ENCODE data around the gene ZFYVE21. TPM values are rescaled to one million over a fixed set of nuclear protein-coding genes. Genes with fewer than 3 reads are reported as not detected.

ZFYVE21 gene
- total and polyA plus RNA-seq, 2 experiments from 2014 or later: 39.4 to 55.2 TPM

- H3K9me3 ChIP-seq (ENCODE audit: low read depth): no peaks in the 10 kb centered on the region
- H3K4me3 ChIP-seq: no peak overlapping the region
Observed at GRCh38 chr14:103782376-103782775, 66.8 kb downstream of the ZFYVE21 start.

More at GRCh38 chr14:103782376-103782775, 66.8 kb downstream of the ZFYVE21 start:
- H4K20me1 ChIP-seq (ENCODE audit: insufficient read depth, poor library complexity, severe bottlenecking): no peaks in the 10 kb centered on the region
- no peak overlapping the region for H3K4me2 ChIP-seq
- DNase-seq (ENCODE audit: low spot score): no peak
- H3K79me2 ChIP-seq: no peaks in the 10 kb centered on the region
- no peaks in the 10 kb centered on the region for H3K4me1 ChIP-seq (ENCODE audit: insufficient read depth)
- no peaks in the 10 kb centered on the region for H3K36me3 ChIP-seq (replicated peaks; ENCODE audit: insufficient read depth, low read depth)
- no peak overlapping the region for H2AFZ ChIP-seq
- no peak overlapping the region for H3K27ac ChIP-seq
- no peaks in the 10 kb centered on the region for H3K27me3 ChIP-seq
- whole genome bisulfite sequencing (ENCODE audit: low lambda C conversion rate, missing lambda C conversion rate): 87% methylated on average over 2 of the region's 2 CpGs
- H3K9me2 ChIP-seq (replicated peaks; ENCODE audit: insufficient read depth): no peaks in the 10 kb centered on the region
- TF ChIP-seq EZH2phosphoT487 (IDR thresholded peaks at IDR 0.05; ENCODE audit: low read depth, severe bottlenecking, unreplicated experiment) (no peak), EZH2 (IDR thresholded peaks at IDR 0.05; ENCODE audit: borderline replicate concordance) (no peak)
- TF ChIP-seq, protein P1, sequence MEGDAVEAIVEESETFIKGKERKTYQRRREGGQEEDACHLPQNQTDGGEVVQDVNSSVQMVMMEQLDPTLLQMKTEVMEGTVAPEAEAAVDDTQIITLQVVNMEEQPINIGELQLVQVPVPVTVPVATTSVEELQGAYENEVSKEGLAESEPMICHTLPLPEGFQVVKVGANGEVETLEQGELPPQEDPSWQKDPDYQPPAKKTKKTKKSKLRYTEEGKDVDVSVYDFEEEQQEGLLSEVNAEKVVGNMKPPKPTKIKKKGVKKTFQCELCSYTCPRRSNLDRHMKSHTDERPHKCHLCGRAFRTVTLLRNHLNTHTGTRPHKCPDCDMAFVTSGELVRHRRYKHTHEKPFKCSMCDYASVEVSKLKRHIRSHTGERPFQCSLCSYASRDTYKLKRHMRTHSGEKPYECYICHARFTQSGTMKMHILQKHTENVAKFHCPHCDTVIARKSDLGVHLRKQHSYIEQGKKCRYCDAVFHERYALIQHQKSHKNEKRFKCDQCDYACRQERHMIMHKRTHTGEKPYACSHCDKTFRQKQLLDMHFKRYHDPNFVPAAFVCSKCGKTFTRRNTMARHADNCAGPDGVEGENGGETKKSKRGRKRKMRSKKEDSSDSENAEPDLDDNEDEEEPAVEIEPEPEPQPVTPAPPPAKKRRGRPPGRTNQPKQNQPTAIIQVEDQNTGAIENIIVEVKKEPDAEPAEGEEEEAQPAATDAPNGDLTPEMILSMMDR (IDR thresholded peaks at IDR 0.05; ENCODE audit: poor library complexity): no peak

Small RNAs within 50 kb of the gene (small RNA-seq; reads per million reads assigned to genes)
- not detected for gene RF00019

Other genes with a start within 250 kb of the ZFYVE21 start
- 523 and 682 TPM in 2 replicates for gene CKB, start 193.0 kb upstream of the ZFYVE21 start, total RNA-seq
- gene CKB, start 193.0 kb upstream of the ZFYVE21 start, polyA plus RNA-seq: 2,788 and 2,829 TPM in 2 replicates
- 8.2 and 8.9 TPM in 2 replicates for gene TRMT61A, start 186.6 kb upstream of the ZFYVE21 start, total RNA-seq
- gene TRMT61A, start 186.6 kb upstream of the ZFYVE21 start, polyA plus RNA-seq: 13.2 and 15.0 TPM in 2 replicates
- gene BAG5, start 153.2 kb upstream of the ZFYVE21 start, total RNA-seq: 25.8 and 27.4 TPM in 2 replicates
- gene BAG5, start 153.2 kb upstream of the ZFYVE21 start, polyA plus RNA-seq: 11.7 and 13.9 TPM in 2 replicates
- 58.7 and 59.1 TPM in 2 replicates for gene COA8, start 152.8 kb upstream of the ZFYVE21 start, total RNA-seq
- gene COA8, start 152.8 kb upstream of the ZFYVE21 start, polyA plus RNA-seq: 68.2 and 71.5 TPM in 2 replicates
- 115 and 122 TPM in 2 replicates for gene KLC1, start 86.6 kb upstream of the ZFYVE21 start, total RNA-seq
- 95.4 and 130 TPM in 2 replicates for gene KLC1, start 86.6 kb upstream of the ZFYVE21 start, polyA plus RNA-seq
- gene XRCC3, start 359 bp upstream of the ZFYVE21 start, total RNA-seq: 7.1 and 9.1 TPM in 2 replicates
- 7.7 and 8.2 TPM in 2 replicates for gene XRCC3, start 359 bp upstream of the ZFYVE21 start, polyA plus RNA-seq
- 8.1 and 9.4 TPM in 2 replicates for gene PPP1R13B, start 131.8 kb downstream of the ZFYVE21 start, total RNA-seq
- 20.2 and 20.3 TPM in 2 replicates for gene PPP1R13B, start 131.8 kb downstream of the ZFYVE21 start, polyA plus RNA-seq
- 0.73 and 2.2 TPM in 2 replicates for gene TDRD9, start 212.6 kb downstream of the ZFYVE21 start, total RNA-seq
- gene TDRD9, start 212.6 kb downstream of the ZFYVE21 start, polyA plus RNA-seq: 1.3 and 2.3 TPM in 2 replicates
- not detected in 2 replicates for gene RD3L, start 226.7 kb downstream of the ZFYVE21 start, total RNA-seq
- gene RD3L, start 226.7 kb downstream of the ZFYVE21 start, polyA plus RNA-seq: not detected in 2 replicates

Data from hepatocyte (in vitro differentiated cells).